GM12801 (cell line): ENCODE data around the gene RDH13.

Source experiments
- TF ChIP-seq, protein P1 (sequence below): IDR thresholded peaks from one replicate; pipeline ENCODE4 v1.5.1; 2011; ENCODE audit warnings: control low read depth; ENCODE audit not compliant: insufficient read length; ENCODE audit errors: extremely low read depth

Gene RDH13

DNA sequence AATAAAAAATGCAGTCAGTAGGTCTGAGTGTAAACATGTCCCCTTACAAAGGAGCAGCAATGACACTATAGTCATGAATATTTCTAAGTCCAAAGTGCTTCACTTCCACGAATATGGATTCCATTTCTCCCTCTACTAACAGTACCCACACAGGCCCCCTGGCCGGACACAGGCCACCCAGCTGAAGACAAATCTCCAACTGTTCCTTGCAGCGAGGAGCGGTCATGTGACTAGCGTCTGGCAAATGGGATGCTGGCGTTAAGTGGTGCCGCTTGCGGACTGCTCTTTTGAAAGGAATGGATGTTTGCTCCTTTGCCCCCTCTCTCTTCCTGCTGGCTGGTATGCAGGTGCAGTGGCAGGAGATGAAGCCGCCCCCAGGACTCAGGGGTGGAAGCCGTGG lies 38.3 kb upstream of the RDH13 start:
- TF ChIP-seq, protein P1, sequence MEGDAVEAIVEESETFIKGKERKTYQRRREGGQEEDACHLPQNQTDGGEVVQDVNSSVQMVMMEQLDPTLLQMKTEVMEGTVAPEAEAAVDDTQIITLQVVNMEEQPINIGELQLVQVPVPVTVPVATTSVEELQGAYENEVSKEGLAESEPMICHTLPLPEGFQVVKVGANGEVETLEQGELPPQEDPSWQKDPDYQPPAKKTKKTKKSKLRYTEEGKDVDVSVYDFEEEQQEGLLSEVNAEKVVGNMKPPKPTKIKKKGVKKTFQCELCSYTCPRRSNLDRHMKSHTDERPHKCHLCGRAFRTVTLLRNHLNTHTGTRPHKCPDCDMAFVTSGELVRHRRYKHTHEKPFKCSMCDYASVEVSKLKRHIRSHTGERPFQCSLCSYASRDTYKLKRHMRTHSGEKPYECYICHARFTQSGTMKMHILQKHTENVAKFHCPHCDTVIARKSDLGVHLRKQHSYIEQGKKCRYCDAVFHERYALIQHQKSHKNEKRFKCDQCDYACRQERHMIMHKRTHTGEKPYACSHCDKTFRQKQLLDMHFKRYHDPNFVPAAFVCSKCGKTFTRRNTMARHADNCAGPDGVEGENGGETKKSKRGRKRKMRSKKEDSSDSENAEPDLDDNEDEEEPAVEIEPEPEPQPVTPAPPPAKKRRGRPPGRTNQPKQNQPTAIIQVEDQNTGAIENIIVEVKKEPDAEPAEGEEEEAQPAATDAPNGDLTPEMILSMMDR: no peak

DNA sequence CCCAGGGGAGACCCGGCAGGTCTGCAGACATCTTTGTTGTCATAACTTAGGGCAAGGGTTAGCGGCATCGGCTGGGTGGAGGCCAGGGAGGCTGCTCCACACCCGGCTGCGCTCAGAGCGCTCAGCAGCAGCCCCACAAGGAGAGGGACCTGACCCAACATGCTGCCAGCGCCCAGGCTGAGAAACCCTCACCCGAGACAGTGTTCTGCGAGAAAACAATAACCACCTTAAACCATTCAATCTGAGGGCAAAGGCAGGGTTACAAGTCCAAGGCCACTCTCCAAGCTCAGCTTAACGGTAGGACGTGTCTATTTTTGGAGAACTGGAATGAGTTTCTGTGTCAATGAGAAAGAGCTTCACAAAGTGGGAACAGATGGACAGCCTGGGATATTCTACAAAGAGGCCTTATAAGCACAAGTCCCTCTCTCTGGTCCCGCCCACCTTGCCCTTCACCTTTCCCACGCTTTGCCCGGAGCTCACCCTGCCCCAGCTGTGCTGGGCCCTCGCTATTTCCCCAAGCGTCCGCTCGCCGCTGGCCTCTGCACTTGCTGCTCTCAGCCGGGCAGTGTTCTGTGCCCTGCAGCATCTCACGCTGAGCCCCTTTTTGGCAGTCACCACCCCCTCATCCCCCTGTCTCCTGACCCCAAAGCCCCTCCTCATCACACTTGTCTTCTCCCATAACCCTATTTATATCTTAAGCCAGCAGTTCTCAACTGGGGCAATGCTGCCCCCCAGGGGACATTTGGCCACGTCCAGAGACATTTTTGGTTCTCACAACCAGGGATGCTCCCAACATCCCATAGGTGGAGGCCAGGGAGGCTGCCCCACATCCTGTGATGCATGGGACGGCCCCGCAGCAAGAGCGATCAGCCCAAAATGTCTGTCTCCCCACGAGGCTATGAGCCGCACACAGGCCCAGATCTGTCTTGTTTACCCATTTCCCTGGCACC lies 36.9 kb upstream of the RDH13 start:
- TF ChIP-seq, protein P1: no peak

DNA sequence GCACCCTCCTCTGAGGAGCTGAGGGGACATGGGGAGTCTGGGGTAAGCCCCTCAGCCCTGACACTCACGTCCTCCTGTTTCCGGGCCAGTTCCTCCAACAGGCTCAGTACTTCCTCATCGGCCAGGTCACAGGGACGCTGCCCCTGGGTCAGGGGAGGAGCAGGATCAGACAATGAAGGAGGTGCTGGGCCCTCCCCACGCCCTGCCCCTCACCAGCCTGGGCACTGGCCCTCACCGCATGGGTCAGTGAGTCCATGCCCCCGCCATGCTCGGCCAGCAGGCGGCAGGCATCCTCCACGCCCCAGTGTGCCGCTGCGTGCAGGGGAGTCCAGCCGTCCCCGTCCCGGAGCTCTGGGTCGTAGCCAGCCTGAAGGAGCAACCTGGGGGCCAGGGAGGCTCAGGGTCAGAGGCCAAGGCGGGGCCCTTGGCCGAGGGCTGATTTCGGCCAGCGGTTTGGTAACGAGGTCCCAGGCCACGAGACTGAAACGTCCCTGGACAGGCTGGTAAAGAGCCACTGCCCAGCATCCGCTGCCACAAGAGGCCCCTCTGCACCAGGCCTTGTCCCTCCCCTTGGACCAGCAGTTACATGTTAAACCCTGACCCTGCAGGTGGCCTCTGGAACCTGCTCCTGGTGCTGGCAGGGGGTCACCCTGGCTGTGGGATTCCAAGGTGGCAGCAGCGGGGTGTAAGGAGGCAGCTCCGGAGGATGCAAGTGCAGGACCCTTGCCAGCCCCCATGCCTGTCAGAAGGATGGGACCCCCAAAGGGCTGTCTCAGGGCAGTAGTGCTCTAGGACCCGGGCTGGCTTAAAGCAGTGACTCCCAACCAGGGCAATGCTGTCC lies 36.0 kb upstream of the RDH13 start:
- TF ChIP-seq, protein P1: no peak

DNA sequence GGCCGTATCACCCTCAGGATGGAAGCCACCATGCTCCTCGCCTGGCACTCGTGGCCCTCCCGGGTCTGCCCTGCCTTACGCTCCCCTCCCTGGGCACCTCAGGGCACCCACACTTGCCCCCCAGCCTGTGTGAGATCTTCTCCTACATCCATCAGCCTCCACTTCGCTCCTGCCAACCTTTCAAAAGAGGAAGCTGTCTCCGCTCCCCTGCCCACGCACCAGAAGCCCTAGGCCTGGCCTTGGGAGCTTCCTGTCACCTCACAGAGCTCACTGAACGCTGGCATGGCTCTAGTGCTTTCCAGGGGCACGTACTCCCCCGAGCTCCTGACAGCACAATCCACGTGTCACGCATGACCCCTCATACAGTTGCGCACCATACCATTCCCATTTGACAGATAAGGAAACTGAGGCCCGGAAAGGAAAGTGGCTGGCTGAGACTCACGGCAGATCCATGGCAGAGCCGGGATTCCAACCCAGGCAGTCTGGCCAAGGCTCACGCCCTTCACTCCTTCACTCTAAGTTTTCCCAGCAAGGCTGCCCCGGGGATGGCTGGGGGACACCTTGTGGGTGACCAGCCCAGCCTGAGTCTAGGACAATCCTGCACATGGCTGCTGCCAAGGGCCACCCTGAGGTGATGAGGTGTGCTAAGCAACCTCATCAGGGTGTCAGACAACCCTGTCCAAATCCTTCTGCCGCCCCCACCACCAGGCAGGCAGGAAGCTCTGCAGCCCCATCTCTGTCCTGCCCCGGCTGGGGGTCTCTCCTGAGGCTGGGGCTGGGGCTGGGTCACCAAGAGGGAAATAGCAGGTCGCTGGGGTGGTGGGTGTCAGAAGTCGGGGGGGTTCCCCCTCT lies 35.1 kb upstream of the RDH13 start:
- TF ChIP-seq, protein P1: no peak

DNA sequence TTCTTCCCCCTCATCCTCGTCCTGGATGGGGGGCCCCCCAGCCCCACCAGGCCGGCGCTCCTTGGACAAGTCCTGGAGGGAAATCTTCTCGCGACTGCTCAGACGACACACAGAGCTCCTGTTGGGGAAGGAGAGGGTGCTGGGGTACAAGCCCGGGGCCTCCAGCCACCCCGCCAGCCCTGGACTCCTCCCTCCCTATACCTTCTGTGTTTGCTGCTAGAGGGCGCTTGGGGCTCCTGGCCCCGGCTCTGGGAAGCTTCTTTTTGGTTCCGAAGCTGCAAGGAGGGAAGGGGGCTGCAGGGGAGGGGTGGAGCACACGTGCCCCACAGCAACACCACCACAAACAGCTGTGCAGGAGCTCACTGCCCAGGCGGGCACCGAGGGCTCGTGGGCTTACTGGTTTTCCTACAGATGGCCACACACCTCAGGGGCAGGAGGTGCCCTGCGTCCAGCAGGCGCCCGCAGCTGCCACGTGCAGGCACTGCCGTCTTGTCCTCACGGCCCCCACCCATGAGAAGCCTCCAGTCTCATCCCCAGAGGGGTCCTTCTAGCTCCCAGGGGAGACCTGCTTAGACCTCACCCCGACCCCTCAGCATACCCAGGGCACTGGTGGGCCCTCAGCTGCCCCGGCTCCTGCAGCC lies 33.2 kb upstream of the RDH13 start:
- TF ChIP-seq, protein P1: no peak

DNA sequence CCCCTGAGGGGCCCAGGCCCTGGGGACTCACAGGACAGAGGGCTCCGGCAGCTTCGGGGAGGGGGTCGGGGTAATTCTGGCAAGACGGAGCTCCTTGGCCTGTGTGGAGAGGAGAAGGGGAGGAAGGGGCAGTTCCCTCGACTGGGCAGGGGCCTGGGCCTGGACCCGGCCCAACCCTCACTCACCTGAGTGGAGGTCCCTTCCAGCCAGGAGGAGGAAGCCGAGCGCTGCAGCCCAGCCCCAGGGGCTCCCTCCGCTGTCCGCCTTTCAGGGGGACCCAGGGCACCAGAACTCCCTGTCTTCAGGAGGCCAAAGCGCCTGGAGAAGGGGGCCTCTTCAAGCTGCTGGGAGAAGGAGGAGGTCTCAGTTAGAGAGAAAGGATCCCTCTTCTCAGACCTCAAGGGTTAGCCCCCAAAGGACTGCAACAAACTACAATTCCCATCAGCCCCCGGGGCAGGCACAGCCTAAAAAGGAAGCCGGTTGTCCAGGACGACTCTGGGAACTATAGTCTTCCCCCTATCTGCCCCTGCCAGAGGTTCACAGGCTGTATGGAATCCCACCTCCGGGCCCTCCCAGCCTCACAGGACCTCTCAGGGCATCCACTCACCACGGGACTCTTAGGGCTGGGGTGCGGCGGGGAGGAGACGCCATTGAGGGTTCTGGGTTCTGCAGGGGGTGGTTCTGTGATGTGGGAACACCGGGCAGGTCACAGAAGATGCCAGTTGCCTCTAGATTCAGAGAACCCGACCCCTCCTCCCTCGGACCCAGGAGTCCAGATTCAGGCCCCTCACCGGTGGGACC lies 32.5 kb upstream of the RDH13 start:
- TF ChIP-seq, protein P1: no peak
